SK-N-SH (cell line): ENCODE data around the gene MFAP3L. TPM values are rescaled to one million over a fixed set of nuclear protein-coding genes. Genes with fewer than 3 reads are reported as not detected.

Experiments
- CTCF ChIA-PET: fragments of 300-600, 350-600 bp; formaldehyde crosslinking; extraction: SDS; loops from one replicate; lab custom pipeline; 2021; lab: Yijun Ruan, JAX
- POLR2A ChIA-PET: fragments of 350-600 bp; sonication (Branson Sonifier 250); formaldehyde crosslinking; extraction: SDS; loops from one replicate; lab custom pipeline; 2020; ENCODE audit warnings: antibody characterized with exemption, inconsistent platforms; lab: Yijun Ruan, JAX
- DNase-seq: peaks from one replicate; pipeline ENCODE4 v3.0.0; 2012
- H2AFZ ChIP-seq: fragments of 200-600 bp; sonication (generic); 2 replicates; pipeline ENCODE4 v1.8.1; 2016; ENCODE audit warnings: antibody characterized with exemption, mild to moderate bottlenecking, low read depth
- H3F3A ChIP-seq: fragments of 200-600 bp; sonication (generic); replicated peaks from 2 replicates; pipeline ENCODE3; 2016; ENCODE audit warnings: antibody characterized with exemption, mild to moderate bottlenecking; ENCODE audit not compliant: insufficient read depth
- H3K27ac ChIP-seq, 2 experiments: fragments of 200-500 bp in 1 of 2; fragments of 200-600 bp in 1 of 2; sonication (Bioruptor generic) in 1 of 2; sonication (generic), shearing (Covaris generic) in 1 of 2; 2 replicates each; pipeline versions ENCODE4 v1.5.1 to v1.6.1; 2014 to 2016; ENCODE audit warnings: low read depth in 2 of 2, inconsistent platforms in 1 of 2, low read length in 1 of 2, mild to moderate bottlenecking in 1 of 2, mixed read lengths in 1 of 2
- H3K27me3 ChIP-seq: fragments of 200-600 bp; sonication (generic), shearing (Covaris generic); 2 replicates; pipeline ENCODE4 v1.6.1; 2016; ENCODE audit warnings: mixed run types; ENCODE audit not compliant: insufficient read depth
- H3K36me3 ChIP-seq, 2 experiments: fragments of 200-500 bp in 1 of 2; fragments of 200-600 bp in 1 of 2; sonication (Bioruptor generic) in 1 of 2; sonication (generic) in 1 of 2; replicated peaks in 1 of 2; 2 replicates each; pipeline versions ENCODE3 to v1.5.1; 2014 to 2016; ENCODE audit warnings: low read length in 1 of 2, mild to moderate bottlenecking in 1 of 2; ENCODE audit not compliant: insufficient read depth in 2 of 2, control insufficient read depth in 1 of 2
- H3K4me1 ChIP-seq, 2 experiments: fragments of 200-500 bp in 1 of 2; fragments of 200-600 bp in 1 of 2; sonication (Bioruptor generic) in 1 of 2; sonication (generic), shearing (Covaris generic) in 1 of 2; 2 replicates each; pipeline versions ENCODE4 v1.5.1 to v1.6.1; 2014 to 2016; ENCODE audit warnings: low read depth in 1 of 2, low read length in 1 of 2, mixed run types in 1 of 2; ENCODE audit not compliant: insufficient read depth in 2 of 2, control insufficient read depth in 1 of 2
- H3K4me2 ChIP-seq: fragments of 200-600 bp; sonication (generic), shearing (Covaris generic); 2 replicates; pipeline ENCODE4 v1.6.1; 2017; ENCODE audit warnings: mixed run types
- H3K4me3 ChIP-seq, 2 experiments: fragments of 200-500 bp in 1 of 2; fragments of 200-600 bp in 1 of 2; sonication (Bioruptor generic) in 1 of 2; sonication (generic), shearing (Covaris generic) in 1 of 2; 2 replicates each; pipeline versions ENCODE4 v1.5.1 to v1.8.1; 2014 to 2016; ENCODE audit warnings: low read depth in 2 of 2, inconsistent platforms in 1 of 2, low read length in 1 of 2, mild to moderate bottlenecking in 1 of 2, mixed read lengths in 1 of 2, moderate library complexity in 1 of 2
- H3K79me2 ChIP-seq: fragments of 200-600 bp; sonication (generic); 2 replicates; pipeline ENCODE4 v1.8.1; 2017; ENCODE audit warnings: mild to moderate bottlenecking; ENCODE audit not compliant: insufficient read depth
- H3K9ac ChIP-seq: fragments of 200-600 bp; sonication (generic); 2 replicates; pipeline ENCODE4 v1.6.1; 2017; ENCODE audit warnings: mixed run types
- H3K9me2 ChIP-seq: fragments of 200-600 bp; sonication (generic); 2 replicates; pipeline ENCODE4 v1.6.1; 2017; ENCODE audit warnings: mixed run types
- H3K9me3 ChIP-seq: fragments of 200-600 bp; sonication (generic); 2 replicates; pipeline ENCODE4 v1.6.1; 2017; ENCODE audit warnings: mixed run types, mild to moderate bottlenecking, moderate library complexity
- H4K20me1 ChIP-seq: fragments of 200-600 bp; sonication (generic); 2 replicates; pipeline ENCODE4 v1.6.1; 2017; ENCODE audit warnings: mild to moderate bottlenecking, mixed run types; ENCODE audit not compliant: insufficient read depth
- CHD2 ChIP-seq: fragments of 150-350 bp; IDR thresholded peaks from 2 replicates; pipeline ENCODE4 v1.6.1; 2018; ENCODE audit warnings: low read length; ENCODE audit not compliant: partially characterized antibody
- ELF1 ChIP-seq: IDR thresholded peaks from 2 replicates; pipeline ENCODE4 v1.4.0; 2012
- EZH2phosphoT487 ChIP-seq: fragments of 200-600 bp; sonication (generic); IDR thresholded peaks from 2 replicates; pipeline ENCODE4 v1.6.1; 2017; ENCODE audit warnings: low read depth, mixed run types, mild to moderate bottlenecking, antibody characterized with exemption, moderate library complexity, borderline replicate concordance
- FOSL2 ChIP-seq: IDR thresholded peaks from 2 replicates; pipeline ENCODE4 v1.4.0; 2012; ENCODE audit warnings: low read depth, mild to moderate bottlenecking, moderate library complexity, borderline replicate concordance
- FOXJ3 ChIP-seq: sonication (generic); formaldehyde crosslinking; IDR thresholded peaks from 2 replicates; pipeline ENCODE4 v1.5.1; 2020; ENCODE audit warnings: mild to moderate bottlenecking, missing genetic modification reagents
- GABPA ChIP-seq: IDR thresholded peaks from 2 replicates; pipeline ENCODE4 v1.4.0; 2012; ENCODE audit warnings: low read depth, mild to moderate bottlenecking
- GATA2 ChIP-seq: sonication (generic); formaldehyde crosslinking; IDR thresholded peaks from 2 replicates; pipeline ENCODE4 v1.5.0; 2020; ENCODE audit warnings: mild to moderate bottlenecking, missing genetic modification reagents
- JUND ChIP-seq: IDR thresholded peaks from 2 replicates; pipeline ENCODE4 v1.4.0; 2012
- MEF2A ChIP-seq: IDR thresholded peaks from 2 replicates; pipeline ENCODE4 v1.4.0; 2012; ENCODE audit warnings: low read depth, borderline replicate concordance
- NRF1 ChIP-seq: IDR thresholded peaks from 2 replicates; pipeline ENCODE4 v1.6.1; 2012; ENCODE audit warnings: low read depth, mild to moderate bottlenecking, low read length
- POLR2AphosphoS5 ChIP-seq: IDR thresholded peaks from 2 replicates; pipeline ENCODE4 v1.6.1; 2012; ENCODE audit warnings: low read depth, low read length
- RAD21 ChIP-seq: IDR thresholded peaks from 2 replicates; pipeline ENCODE4 v1.6.1; 2012; ENCODE audit warnings: mild to moderate bottlenecking, low read length
- RCOR1 ChIP-seq: fragments of 150-350 bp; IDR thresholded peaks from 2 replicates; pipeline ENCODE4 v1.6.1; 2017; ENCODE audit warnings: antibody characterized with exemption, low read length
- REST ChIP-seq: IDR thresholded peaks from 2 replicates; pipeline ENCODE4 v1.6.1; 2012; ENCODE audit warnings: mild to moderate bottlenecking, low read depth, low read length, moderate library complexity
- RFX5 ChIP-seq: IDR thresholded peaks from 2 replicates; pipeline ENCODE4 v1.6.1; 2012; ENCODE audit warnings: mild to moderate bottlenecking, improper control_type of control experiment, low read length
- SIN3A ChIP-seq: IDR thresholded peaks from 2 replicates; pipeline ENCODE4 v1.6.1; 2012; ENCODE audit warnings: low read depth, mild to moderate bottlenecking, low read length, moderate library complexity, borderline replicate concordance
- SMC3 ChIP-seq: IDR thresholded peaks from 2 replicates; pipeline ENCODE4 v1.6.1; 2012; ENCODE audit warnings: low read depth, low read length, improper control_type of control experiment
- TCF12 ChIP-seq: IDR thresholded peaks from 2 replicates; pipeline ENCODE4 v1.4.0; 2012
- TEAD4 ChIP-seq: IDR thresholded peaks from 2 replicates; pipeline ENCODE4 v1.4.0; 2012; ENCODE audit warnings: mild to moderate bottlenecking, borderline replicate concordance; ENCODE audit not compliant: insufficient read depth
- WGBS: methylation state at CpG from one replicate; pipeline ENCODE4 v1.1.6; 2017; ENCODE audit warnings: low lambda C conversion rate; 5-methylcytosine and 5-hydroxymethylcytosine counted together
- polyA plus RNA-seq, 3 experiments: library from polyadenylated mRNA; depleted of rRNA; stranded (reverse); fragments of >200 nt; gene quantifications; 2 replicates each; pipeline ENCODE4 v1.2.3, GENCODE V29; 2012
- TF ChIP-seq, protein P1 (sequence below): IDR thresholded peaks from 2 replicates; pipeline ENCODE4; 2012
- TF ChIP-seq, protein P2 (sequence below): fragments of 150-350 bp; IDR thresholded peaks from 2 replicates; pipeline ENCODE4 v1.6.1; 2017; ENCODE audit warnings: antibody characterized with exemption, low read length, low read depth, borderline replicate concordance
- TF ChIP-seq, protein P3 (sequence below): IDR thresholded peaks from 2 replicates; pipeline ENCODE4 v1.4.0; 2012; ENCODE audit warnings: low read depth

Gene MFAP3L
- polyA plus RNA-seq, 1 of the 3 experiments (the other 2 are of a cell fraction), result 5.4 TPM

DNA sequence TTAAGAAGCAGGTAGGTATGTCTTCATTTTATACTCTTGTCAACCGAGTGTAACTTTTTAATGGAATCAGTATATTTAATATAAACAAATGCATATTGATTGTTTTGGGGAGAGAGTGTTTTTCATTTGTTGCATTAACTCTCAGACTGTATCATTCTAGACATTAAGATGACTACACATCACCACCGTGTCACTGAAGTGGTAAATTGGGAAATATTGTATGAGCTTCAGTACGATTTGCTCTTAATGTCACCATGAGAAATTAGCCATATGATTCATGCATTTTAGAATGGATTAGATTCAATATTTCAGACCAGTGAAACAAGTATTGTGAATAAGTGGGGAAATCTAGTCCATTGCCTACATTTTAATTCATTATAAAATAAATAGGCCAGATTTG, 9.7 kb upstream of the MFAP3L start:
- H2AFZ ChIP-seq, result no peak overlapping the region
- no peaks in the 10 kb centered on the region for H3K36me3 ChIP-seq
- H3K4me3 ChIP-seq, result no peak overlapping the region
- no peaks in the 10 kb centered on the region for H3K4me1 ChIP-seq
- no peaks in the 10 kb centered on the region for H3K9me3 ChIP-seq
- no peak overlapping the region for H3K9ac ChIP-seq
- 71% methylated on average over 3 of the region's 3 CpGs for WGBS
- DNase-seq, result no peak
- no peaks in the 10 kb centered on the region; the same call in 1 of the 2 replicates for H3K79me2 ChIP-seq
- H3K4me2 ChIP-seq, result no peak overlapping the region
- no peaks in the 10 kb centered on the region for H3K27me3 ChIP-seq
- no peak for TF ChIP-seq FOXJ3 (CRISPR knock-in tag)
- no peak for TF ChIP-seq JUND
- TF ChIP-seq, protein P1, sequence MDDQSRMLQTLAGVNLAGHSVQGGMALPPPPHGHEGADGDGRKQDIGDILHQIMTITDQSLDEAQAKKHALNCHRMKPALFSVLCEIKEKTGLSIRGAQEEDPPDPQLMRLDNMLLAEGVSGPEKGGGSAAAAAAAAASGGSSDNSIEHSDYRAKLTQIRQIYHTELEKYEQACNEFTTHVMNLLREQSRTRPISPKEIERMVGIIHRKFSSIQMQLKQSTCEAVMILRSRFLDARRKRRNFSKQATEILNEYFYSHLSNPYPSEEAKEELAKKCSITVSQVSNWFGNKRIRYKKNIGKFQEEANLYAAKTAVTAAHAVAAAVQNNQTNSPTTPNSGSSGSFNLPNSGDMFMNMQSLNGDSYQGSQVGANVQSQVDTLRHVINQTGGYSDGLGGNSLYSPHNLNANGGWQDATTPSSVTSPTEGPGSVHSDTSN, result no peak
- TF ChIP-seq, protein P2, sequence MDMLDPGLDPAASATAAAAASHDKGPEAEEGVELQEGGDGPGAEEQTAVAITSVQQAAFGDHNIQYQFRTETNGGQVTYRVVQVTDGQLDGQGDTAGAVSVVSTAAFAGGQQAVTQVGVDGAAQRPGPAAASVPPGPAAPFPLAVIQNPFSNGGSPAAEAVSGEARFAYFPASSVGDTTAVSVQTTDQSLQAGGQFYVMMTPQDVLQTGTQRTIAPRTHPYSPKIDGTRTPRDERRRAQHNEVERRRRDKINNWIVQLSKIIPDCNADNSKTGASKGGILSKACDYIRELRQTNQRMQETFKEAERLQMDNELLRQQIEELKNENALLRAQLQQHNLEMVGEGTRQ, result no peak
- TF ChIP-seq RFX5, result no peak
- no peak for TF ChIP-seq REST
- no peak for TF ChIP-seq MEF2A
- TF ChIP-seq, protein P3, sequence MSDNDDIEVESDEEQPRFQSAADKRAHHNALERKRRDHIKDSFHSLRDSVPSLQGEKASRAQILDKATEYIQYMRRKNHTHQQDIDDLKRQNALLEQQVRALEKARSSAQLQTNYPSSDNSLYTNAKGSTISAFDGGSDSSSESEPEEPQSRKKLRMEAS, result no peak
- TF ChIP-seq POLR2AphosphoS5, result no peak
- no peak for TF ChIP-seq EZH2phosphoT487
- TF ChIP-seq, all 33 proteins: peak for 0
- Histone ChIP-seq H3K27ac (no peak overlapping the region), H4K20me1 (no peaks in the 10 kb centered on the region), H3F3A (no peaks in the 10 kb centered on the region), H3K9me2 (no peaks in the 10 kb centered on the region)
- CTCF ChIA-PET, result interaction anchor here (1.3 kb wide), 1 partner anchor 12 kb away, joined by 6 read pairs; no protein-coding TSS in a partner anchor
- POLR2A ChIA-PET, result no interaction called here

GRCh38 chr4:170035231-170035630, 9.0 kb upstream of the MFAP3L start:
- no peak for DNase-seq
- H3K79me2 ChIP-seq, result no peaks in the 10 kb centered on the region; the same call in 1 of the 2 replicates
- no peak overlapping the region for H2AFZ ChIP-seq
- H3K27me3 ChIP-seq, result no peaks in the 10 kb centered on the region
- no peaks in the 10 kb centered on the region for H3K9me2 ChIP-seq
- no peak overlapping the region for H3K4me2 ChIP-seq
- ChIA-PET POLR2A (no interaction called here), CTCF (interaction anchor here (1.3 to 1.7 kb wide), 2 partner anchors 13 to 225 kb away, joined by 6 read pairs; no protein-coding TSS in a partner anchor)
- WGBS, result no CpG with 5 or more reads among the region's 1 CpG
- no peak overlapping the region for H3K9ac ChIP-seq
- no peaks in the 10 kb centered on the region for H3K4me1 ChIP-seq
- no peak overlapping the region for H3K4me3 ChIP-seq
- no peaks in the 10 kb centered on the region for H3F3A ChIP-seq
- H4K20me1 ChIP-seq, result no peaks in the 10 kb centered on the region
- no peak overlapping the region for H3K27ac ChIP-seq
- no peaks in the 10 kb centered on the region for H3K9me3 ChIP-seq
- H3K36me3 ChIP-seq, result no peaks in the 10 kb centered on the region
- TF ChIP-seq TEAD4, result no peak
- TF ChIP-seq FOSL2, result no peak
- TF ChIP-seq GATA2 (CRISPR knock-in tag), result no peak
- TF ChIP-seq SIN3A, result no peak
- no peak for TF ChIP-seq RCOR1
- TF ChIP-seq GABPA, result no peak
- no peak for TF ChIP-seq RAD21
- TF ChIP-seq ELF1, result no peak
- TF ChIP-seq TCF12, result no peak
- no peak for TF ChIP-seq SMC3
- no peak for TF ChIP-seq NRF1
- TF ChIP-seq CHD2, result no peak
- no peak for TF ChIP-seq MEF2A
- TF ChIP-seq, protein P2, result no peak
- no peak for TF ChIP-seq POLR2AphosphoS5
- no peak for TF ChIP-seq JUND
